22Rv1 (cell line): ENCODE data around the gene ORC6.

ENCODE experiments used
- ZFX ChIP-seq: fragments of 450-650 bp; IDR thresholded peaks from 2 replicates; pipeline ENCODE4 v1.6.1; 2017; ENCODE audit warnings: antibody characterized with exemption, borderline replicate concordance
- TF ChIP-seq, protein P1 (sequence below): fragments of 450-650 bp; IDR thresholded peaks from 2 replicates; pipeline ENCODE4 v1.5.1; 2017; ENCODE audit warnings: mild to moderate bottlenecking

DNA sequence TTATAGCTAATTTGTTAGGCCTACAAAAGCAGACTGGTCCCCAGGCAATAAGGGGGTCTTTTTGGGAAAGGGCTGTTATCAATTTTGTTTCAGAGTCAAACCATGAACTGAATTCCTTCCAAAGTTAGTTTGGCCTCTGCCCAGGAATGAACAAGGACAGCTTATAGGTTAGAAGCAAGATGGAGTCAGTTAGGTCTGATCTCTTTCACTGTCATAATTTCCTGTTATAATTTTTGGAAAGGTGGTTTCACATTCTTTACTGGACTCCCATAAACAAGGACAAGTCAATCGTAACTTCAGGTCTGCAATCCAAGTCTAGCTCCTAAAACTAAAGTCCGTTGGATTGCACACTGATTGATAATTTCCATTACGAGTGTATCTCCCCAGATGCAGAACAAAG, 38.2 kb upstream of the ORC6 start:
- TF ChIP-seq, protein P1, sequence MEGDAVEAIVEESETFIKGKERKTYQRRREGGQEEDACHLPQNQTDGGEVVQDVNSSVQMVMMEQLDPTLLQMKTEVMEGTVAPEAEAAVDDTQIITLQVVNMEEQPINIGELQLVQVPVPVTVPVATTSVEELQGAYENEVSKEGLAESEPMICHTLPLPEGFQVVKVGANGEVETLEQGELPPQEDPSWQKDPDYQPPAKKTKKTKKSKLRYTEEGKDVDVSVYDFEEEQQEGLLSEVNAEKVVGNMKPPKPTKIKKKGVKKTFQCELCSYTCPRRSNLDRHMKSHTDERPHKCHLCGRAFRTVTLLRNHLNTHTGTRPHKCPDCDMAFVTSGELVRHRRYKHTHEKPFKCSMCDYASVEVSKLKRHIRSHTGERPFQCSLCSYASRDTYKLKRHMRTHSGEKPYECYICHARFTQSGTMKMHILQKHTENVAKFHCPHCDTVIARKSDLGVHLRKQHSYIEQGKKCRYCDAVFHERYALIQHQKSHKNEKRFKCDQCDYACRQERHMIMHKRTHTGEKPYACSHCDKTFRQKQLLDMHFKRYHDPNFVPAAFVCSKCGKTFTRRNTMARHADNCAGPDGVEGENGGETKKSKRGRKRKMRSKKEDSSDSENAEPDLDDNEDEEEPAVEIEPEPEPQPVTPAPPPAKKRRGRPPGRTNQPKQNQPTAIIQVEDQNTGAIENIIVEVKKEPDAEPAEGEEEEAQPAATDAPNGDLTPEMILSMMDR: no peak
- TF ChIP-seq ZFX: no peak
